Activated T-helper 9 cell treated with anti-CD3 and anti-CD28 coated beads, Interleukin-2, amount 50 U/mL, for 16 hours (primary cell): ENCODE results near the gene NFIA.

Experiments used
- DNase-seq: peaks from one replicate; pipeline ENCODE4 v3.0.0-alpha.2; 2020; ENCODE audit warnings: low read depth

The NFIA gene

GRCh38 chr1:61297887-61298286 lies 215.5 kb downstream of the NFIA start:
- DNase-seq = no peak

GRCh38 chr1:61299463-61299862 lies 217.1 kb downstream of the NFIA start:
- no peak for DNase-seq

GRCh38 chr1:61300899-61301298 lies 218.5 kb downstream of the NFIA start:
- DNase-seq = no peak

GRCh38 chr1:61301824-61302657 lies 219.7 kb downstream of the NFIA start:
- DNase-seq = no peak

- no peak for DNase-seq
Measured at GRCh38 chr1:61307422-61308142, 225.2 kb downstream of the NFIA start.

GRCh38 chr1:61310057-61310456 lies 227.7 kb downstream of the NFIA start:
- no peak for DNase-seq

- no peak for DNase-seq
Measured at GRCh38 chr1:61310538-61310937, 228.2 kb downstream of the NFIA start.

- DNase-seq = no peak
Measured at GRCh38 chr1:61313906-61314422, 231.6 kb downstream of the NFIA start.

GRCh38 chr1:61315011-61315410 lies 232.7 kb downstream of the NFIA start:
- no peak for DNase-seq

GRCh38 chr1:61316493-61316892 lies 234.1 kb downstream of the NFIA start:
- DNase-seq = no peak

- DNase-seq = no peak
Measured at GRCh38 chr1:61318319-61319125, 236.2 kb downstream of the NFIA start.

- no peak for DNase-seq
Measured at GRCh38 chr1:61320575-61320974, 238.2 kb downstream of the NFIA start.

GRCh38 chr1:61322008-61322744 lies 239.8 kb downstream of the NFIA start:
- DNase-seq = no peak

GRCh38 chr1:61322769-61323168 lies 240.4 kb downstream of the NFIA start:
- no peak for DNase-seq

GRCh38 chr1:61323681-61324328 lies 241.4 kb downstream of the NFIA start:
- no peak for DNase-seq

- DNase-seq = no peak
Measured at GRCh38 chr1:61326713-61327112, 244.4 kb downstream of the NFIA start.

GRCh38 chr1:61327436-61327835 lies 245.1 kb downstream of the NFIA start:
- no peak for DNase-seq

- DNase-seq = no peak
Measured at GRCh38 chr1:61329556-61329955, 247.2 kb downstream of the NFIA start.

- no peak for DNase-seq
Measured at GRCh38 chr1:61330018-61330417, 247.7 kb downstream of the NFIA start.

- no peak for DNase-seq
Measured at GRCh38 chr1:61330571-61330970, 248.2 kb downstream of the NFIA start.

- no peak for DNase-seq
Measured at GRCh38 chr1:61332196-61332753, 249.9 kb downstream of the NFIA start.
